GM21423 (cell line): Measurements from ENCODE around the gene JPH2.

Experiments used
- ATAC-seq: cut with Tn5 transposase; IDR thresholded peaks from one replicate; pipeline ENCODE4 v1.9.1; 2021; ENCODE audit warnings: mild to moderate bottlenecking, moderate library complexity; ENCODE audit not compliant: unreplicated experiment

JPH2 gene

DNA sequence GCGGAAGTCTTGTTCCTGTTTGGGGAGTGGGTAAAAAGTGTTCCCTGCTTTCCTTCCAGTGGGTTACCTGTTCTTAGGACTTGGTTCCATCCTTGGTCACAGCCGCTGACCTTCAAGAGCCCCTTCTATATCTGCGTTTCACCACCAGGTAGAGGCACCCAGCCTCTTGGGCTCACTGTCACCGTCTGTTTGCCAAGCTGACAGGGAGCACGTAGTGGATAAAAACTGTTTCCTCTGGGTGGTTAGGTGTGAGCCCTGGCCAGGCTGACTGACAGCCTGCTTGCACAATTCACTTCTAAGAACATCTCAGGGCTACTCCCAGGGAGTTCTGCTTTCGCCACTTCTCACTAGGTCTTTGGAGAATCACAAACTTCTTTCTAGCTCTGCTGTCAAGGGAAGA is 1.8 kb upstream of the JPH2 start:
- no peak for ATAC-seq

- no peak for ATAC-seq
These were observed 1.1 kb upstream of the JPH2 start for GRCh38 chr20:44187772-44188709.

- ATAC-seq, result no peak
These were observed 324 bp downstream of the JPH2 start for GRCh38 chr20:44186674-44187053.

GRCh38 chr20:44186201-44186600 is 787 bp downstream of the JPH2 start:
- ATAC-seq, result no peak

- no peak for ATAC-seq
These were observed 1.4 kb downstream of the JPH2 start for GRCh38 chr20:44185574-44185973.

GRCh38 chr20:44183282-44183681 is 3.7 kb downstream of the JPH2 start:
- no peak for ATAC-seq

DNA sequence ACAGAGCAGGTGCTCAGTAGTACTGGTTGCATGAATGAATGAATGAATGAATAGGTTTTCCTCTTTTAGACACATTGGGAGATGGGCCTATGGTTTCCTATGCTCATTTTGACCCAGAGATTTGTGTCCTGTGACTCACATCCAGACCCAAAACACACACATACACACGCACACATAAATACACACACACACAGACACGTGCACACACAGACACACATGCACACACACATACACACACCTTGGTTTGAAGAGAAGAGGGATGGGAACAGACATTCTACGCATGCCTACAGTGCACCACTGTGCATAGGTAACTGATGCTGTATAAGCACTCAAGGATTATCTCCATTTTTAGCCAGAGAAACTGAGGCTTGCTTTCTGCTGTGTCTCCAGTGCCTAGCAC is 4.1 kb downstream of the JPH2 start:
- ATAC-seq, result no peak

DNA sequence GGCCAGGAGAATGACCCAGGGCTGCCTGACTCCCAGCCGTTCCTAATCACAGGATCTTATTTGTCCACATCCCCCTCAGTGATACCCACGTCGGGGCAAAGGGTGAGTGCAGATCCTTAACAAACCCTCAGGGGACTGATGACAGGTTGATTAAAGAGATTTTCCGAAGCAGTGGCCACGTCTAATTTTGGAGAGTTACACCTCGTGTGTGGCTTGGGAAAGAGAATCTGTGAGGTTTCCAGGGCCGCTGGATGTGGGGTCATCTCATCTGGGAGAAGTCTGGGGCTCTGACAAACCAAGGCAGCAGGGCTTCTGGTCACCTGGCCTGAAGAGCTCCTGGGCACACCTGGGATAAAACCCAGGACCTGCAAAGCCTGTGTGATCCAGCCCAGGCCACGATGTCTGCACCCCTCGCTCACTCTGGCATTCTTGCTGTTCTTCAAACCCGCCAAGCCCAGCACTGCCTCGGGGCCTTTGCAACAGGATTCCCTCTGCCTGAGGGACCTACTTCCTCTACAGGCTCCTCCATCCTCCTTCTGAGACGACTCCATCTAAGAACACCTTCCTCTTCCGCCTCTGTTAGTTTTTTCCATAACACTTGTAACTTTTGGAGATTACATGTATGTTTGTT is 4.7 kb downstream of the JPH2 start:
- ATAC-seq, result no peak

GRCh38 chr20:44181611-44182010 is 5.4 kb downstream of the JPH2 start:
- ATAC-seq, result no peak

DNA sequence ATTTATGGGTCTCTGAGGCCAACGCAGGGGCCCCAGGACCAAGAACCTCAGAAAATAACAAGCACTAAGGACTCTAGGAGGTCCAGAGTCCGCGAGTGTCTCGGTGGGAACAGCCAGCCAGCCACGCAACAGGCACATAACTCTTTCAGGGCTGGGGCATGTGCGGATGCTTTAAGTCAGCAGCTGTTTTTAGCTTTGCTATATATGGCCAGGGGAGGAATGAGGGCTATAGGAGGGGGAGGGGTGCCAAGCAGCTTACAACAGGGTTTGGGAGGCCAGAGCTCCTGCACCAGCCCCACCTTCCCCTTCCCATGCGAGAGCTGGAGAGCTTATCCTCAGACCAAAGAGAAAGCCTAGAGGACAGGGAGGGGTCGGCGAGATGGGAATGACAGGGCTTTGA is 6.2 kb downstream of the JPH2 start:
- ATAC-seq, result no peak

DNA sequence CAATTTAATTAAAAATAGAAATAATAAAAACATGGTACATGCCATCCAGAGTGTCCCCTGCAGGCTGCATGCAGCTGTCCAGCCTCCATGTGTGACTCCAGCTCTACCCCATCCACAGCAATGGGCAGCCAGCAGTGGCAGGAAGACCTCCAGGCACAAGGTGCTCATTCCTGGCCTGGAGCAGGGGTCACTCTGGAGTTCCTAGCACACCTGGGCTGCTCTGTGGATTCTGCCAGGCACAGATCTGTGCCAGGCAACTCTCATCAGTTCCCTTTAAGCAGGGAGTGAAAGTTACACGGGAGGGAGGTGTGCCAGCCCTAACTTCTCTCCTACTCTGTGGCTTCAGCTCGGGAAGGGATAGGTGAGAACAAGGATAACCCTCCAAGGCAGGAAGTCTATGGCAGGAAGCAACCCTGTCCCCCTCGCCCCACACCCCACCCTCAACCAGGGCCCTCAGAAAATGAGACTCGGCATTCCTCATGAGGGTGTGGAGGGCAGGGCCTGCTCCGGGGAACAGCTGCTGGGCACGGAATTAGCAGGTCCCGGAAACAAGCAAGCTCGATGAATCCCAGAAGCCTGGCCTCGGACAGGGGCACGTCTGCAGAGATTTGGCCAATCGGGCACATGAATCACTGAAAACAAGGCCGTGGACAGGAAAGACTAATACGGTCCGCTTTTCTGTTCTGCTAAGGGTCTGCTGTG is 10.0 kb downstream of the JPH2 start:
- no peak for ATAC-seq

- ATAC-seq, result no peak
These were observed 11.8 kb downstream of the JPH2 start for GRCh38 chr20:44174996-44175765.

- ATAC-seq, result no peak
These were observed 13.1 kb downstream of the JPH2 start for GRCh38 chr20:44173846-44174245.

- no peak for ATAC-seq
These were observed 13.9 kb downstream of the JPH2 start for GRCh38 chr20:44173116-44173515.

- no peak for ATAC-seq
These were observed 14.4 kb downstream of the JPH2 start for GRCh38 chr20:44172572-44172950.

GRCh38 chr20:44171775-44172571 is 15.0 kb downstream of the JPH2 start:
- ATAC-seq, result no peak

DNA sequence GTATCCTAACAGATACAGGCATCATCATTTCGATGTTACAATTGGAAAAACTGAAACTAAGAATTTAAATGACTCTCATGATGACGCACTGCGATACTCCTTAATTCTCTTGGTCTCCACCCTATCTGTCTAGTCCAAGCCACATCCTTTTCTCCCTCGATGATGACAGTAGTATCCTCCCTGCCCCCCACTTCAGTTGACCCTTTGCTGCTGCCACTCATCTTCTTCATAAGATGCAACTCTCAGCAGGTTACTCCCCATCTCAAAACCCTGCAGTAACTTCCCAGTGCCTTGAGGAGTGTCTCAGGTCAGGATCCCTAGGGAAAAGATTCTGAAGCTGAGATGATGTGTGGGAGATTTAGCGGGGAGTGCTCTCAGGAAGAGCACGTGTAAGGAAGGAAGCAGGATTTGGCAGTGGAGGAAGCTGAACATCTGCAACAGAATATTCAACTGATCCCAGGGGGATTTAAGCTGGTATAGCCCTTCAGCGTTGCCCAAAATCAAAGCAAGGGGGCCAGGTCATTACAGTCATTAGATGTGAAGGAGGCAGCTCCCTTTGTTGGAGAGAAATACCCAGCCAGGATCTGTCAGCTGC is 16.1 kb downstream of the JPH2 start:
- no peak for ATAC-seq

DNA sequence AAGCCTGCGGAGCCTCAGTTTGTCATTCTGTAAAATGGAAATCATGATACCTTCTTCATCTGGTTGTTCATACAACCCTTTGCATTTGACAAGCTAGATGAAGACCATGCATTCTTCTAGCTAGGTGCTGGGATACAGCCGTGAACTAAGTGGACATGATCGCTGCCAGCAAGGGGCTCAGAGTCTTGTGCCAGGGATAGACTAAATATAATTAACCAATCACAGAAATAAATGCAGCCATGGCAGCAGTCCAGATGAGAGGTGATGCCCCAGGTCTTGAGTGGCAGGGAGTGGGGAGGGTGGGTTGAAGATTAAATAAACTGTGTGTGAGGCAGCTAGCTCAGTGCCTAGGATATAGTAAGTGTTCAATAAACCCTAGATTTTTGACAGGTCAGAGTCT is 19.3 kb downstream of the JPH2 start:
- ATAC-seq, result no peak

GRCh38 chr20:44166477-44166876 is 20.5 kb downstream of the JPH2 start:
- no peak for ATAC-seq

- no peak for ATAC-seq
These were observed 21.0 kb downstream of the JPH2 start for GRCh38 chr20:44166008-44166407.
